Activated T-helper 1 cell treated with Interleukin-2 at 50 U/mL for 16 hours (primary cell): Measurements from ENCODE around the gene MRFAP1.
A peak's percentile ranks its signal among the peaks of the same experiment; 100 is the strongest.

Experiments
- DNase-seq: peaks from one replicate; pipeline ENCODE4 v3.0.0-alpha.2; 2020; ENCODE audit warnings: low read depth

MRFAP1 gene

DNA sequence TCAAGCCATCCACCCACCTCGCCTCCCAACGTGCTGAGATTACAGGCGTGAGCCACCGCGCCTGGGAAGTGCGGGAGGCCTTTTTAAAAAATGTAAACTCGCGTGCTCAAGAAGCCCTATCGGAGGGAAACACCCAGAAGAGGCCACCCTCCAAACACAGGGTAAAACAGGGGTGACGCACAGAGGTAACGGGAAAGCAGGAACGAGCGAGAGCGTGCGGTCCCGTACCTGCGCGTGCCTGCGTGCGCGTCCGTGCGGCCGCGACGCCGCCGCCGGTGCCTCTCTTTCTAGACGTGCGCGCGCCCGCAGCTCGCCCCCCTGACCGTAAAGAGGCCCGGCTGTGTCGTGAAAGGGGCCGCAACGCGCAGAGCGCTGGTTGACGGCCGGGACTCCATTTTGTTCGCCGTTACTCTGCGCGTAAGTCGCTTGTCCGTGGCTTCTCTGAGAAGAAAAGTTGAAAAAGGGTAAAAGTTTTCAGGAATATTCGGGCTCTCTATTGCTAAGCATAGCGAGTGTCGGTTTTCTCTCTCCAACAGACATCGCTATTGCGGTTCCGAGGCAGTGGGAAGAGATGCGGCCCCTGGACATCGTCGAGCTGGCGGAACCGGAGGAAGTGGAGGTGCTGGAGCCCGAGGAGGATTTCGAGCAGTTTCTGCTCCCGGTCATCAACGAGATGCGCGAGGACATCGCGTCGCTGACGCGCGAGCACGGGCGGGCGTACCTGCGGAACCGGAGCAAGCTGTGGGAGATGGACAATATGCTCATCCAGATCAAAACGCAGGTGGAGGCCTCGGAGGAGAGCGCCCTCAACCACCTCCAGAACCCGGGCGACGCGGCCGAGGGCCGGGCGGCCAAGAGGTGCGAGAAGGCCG lies at the start of gene MRFAP1:
Gene MRFAP1 (plus strand): TSS at position 394 of the 872 bp plus-strand sequence. CDS start 178 bp downstream, at position 572.
- peak; percentile 90 for DNase-seq

DNA sequence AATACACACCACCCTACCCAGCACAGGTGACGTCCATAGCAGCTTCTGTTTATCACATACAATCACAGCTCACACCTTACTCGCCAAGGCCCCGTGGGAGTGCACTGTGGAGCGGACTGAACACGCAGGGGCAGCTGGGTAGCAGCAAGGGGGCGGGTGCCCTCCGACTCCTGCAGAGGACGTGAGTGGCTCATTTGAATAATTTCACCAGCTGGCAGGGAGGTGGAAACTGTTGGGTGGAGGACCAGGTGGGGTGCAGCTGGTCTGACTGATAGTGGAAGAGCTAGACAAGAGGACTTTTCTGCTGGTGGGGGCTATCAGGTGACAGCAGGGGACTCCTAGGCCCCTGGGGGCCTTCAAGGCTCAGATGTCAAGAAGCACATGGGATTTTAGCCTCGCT lies 49.2 kb upstream of the MRFAP1 start:
- no peak for DNase-seq

DNA sequence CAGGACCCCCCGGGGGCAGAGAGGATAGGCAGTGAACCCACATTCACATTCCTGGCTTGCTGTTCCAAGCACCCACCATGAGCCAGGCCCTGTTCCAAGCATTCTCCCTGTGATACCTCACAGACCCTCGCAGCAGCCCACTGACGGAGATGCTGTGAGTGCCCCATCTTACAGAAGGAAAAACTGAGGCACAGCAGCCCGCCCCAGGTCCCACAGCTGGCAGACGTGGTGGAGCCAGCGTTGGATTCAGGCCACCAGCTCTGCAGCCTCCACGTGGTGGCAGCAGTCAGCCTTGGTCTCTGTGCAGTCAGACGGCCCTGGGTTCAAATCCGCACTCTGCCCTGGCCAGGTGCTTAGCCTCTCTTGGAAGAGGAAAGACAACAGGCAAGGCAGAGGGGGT lies 48.7 kb upstream of the MRFAP1 start:
- no peak for DNase-seq

DNA sequence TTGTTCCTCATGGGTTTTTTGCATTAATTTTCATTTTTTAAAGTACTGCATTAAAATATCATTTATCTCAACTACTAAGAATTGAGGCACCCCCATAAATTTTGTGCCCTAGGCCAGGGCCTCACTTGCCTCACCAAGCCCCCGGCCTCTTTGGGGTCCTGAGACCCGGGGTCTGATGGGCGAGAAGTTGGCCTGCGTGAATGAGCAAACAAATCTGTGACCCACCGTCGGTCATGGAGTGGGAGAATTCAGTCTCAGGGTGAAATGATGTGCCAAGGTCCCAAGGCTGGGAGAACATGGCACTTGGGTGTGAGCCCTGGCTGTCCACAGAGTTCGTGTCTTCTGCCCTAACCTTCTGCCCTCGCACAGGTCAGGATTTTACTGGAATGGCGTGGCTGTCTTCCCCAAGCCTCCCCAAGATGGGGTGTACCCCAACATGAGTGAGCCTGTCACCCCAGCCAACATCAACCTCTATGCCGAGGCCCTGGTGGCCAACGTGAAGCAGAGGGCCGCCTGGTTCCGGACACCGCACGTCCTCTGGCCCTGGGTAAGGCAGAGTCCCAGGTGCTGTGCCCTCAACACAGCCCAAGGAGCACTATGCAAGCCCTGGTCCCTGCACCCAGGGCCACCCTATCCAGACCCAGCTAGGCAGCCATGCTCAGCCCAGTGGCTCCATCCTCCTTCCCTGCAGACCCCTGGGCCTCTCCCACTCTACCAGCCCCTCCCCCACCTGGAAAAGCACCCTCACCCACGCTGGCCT lies 47.5 kb upstream of the MRFAP1 start:
- no peak for DNase-seq

DNA sequence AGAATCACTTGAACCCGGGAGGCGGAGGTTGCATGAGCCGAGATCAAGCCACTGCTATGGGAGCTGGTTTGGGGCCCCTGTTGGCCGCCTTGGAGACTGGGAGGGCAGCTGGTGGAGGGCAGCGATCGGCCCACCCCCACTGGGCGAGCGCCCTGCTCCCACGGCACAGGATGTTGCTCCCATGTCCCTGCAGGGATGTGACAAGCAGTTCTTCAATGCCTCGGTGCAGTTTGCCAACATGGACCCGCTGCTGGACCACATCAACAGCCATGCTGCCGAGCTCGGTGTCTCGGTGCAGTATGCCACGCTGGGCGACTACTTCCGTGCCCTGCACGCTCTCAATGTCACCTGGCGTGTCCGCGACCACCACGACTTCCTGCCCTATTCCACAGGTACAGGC lies 46.1 kb upstream of the MRFAP1 start:
- DNase-seq, result no peak

DNA sequence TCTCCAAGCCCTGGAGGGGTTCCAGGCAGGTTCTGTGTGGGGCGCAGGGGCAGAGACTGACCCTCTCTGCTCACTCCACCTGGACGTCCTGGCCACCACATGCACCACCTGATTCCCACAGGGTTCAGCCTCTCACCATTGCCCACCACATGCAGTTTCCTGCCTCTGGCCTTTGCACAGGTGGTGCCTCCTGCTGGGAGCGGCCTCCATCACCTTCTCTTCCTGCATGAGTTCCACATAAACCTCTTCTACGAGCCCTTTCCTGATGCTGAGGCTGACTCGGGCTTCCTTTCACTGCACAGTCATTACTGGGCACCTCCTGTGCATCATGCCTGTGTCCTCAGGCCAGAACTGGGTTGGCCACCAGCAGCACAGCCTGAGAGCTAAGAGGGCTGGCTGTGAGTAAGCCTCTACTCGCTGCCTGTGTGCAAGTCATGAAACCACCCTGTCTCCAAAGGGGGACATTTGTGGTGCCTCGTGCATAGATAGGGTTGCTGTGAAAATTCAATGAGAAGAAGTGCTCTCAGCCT lies 45.6 kb upstream of the MRFAP1 start:
- DNase-seq, result no peak

DNA sequence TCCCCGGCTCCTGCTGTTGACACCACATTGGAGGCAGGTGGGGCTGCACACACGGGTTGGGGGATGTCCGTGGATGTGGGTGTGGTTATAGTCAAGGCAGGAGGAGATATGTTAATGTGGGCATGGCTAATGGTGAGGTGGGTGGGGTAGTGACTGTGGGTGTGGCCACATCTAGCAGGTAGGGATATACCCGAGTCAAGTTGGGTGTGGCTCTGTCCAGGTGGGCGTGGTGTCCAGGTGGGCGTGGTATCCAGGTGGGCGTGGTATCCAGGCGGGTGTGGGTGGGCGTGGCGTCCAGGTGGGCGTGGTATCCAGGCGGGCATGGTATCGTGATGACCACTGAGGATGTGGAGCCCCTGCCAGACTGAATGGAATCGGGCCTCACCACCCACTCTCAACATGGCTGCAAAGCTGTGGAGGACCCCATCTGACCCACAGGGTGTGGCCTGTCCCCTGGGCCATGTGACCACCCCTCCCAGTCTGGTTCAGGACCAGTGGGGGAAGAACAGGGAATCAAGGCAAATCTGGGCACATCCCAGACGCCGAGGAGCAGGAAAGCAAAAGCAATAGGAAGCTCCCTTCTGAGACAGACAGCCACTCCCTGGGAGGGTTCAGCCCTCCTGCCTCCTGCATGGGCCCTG lies 44.5 kb upstream of the MRFAP1 start:
- no peak for DNase-seq

DNA sequence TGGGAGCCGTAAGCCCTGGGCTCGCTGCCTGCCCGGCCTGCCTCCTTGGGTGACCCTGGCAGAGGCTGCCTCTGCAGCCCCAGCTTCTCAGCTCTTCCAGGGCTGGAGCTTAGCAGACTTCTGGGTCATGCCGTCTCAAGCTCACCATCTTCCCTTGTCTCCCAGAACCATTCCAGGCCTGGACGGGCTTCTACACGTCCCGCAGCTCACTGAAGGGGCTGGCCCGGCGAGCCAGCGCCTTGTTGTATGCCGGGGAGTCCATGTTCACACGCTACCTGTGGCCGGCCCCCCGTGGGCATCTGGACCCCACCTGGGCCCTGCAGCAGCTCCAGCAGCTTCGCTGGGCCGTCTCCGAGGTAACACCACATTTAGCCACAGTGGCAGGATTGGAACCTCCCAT lies 43.5 kb upstream of the MRFAP1 start:
- no peak for DNase-seq

DNA sequence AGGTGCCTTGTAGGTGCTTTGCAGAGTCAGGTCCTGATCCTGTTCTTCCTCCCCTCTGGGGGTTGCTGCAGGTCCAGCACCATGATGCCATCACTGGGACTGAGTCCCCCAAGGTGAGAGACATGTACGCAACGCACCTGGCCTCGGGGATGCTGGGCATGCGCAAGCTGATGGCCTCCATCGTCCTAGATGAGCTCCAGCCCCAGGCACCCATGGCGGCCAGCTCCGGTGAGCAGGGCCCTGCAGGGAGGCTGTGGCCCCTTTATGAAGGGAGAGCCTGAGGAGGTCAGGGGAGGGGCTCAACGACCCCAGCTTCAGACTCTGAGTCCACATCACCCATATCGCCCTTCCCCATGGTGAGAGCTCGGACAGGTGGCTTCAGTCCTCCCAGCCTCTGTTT lies 42.4 kb upstream of the MRFAP1 start:
- DNase-seq, result no peak

DNA sequence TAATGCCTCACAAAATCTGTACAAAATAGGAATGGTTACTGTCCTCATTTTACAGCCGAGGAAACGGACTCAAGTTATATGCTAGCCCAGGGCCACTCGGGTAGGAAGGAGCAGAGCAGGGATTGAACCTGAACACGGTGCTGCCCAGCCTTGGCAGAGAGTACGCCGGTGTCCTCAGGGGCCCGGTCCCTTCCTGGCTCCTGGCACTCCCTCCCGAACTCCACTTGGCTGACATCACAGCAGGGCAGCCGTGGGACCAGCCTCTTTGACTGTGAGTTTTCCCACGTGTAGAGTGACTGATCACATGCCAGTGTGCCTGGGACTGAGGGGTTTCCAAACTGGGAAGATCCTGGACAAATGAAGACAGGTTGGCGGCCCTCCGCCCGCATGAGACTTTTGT lies 41.8 kb upstream of the MRFAP1 start:
- DNase-seq, result no peak

DNA sequence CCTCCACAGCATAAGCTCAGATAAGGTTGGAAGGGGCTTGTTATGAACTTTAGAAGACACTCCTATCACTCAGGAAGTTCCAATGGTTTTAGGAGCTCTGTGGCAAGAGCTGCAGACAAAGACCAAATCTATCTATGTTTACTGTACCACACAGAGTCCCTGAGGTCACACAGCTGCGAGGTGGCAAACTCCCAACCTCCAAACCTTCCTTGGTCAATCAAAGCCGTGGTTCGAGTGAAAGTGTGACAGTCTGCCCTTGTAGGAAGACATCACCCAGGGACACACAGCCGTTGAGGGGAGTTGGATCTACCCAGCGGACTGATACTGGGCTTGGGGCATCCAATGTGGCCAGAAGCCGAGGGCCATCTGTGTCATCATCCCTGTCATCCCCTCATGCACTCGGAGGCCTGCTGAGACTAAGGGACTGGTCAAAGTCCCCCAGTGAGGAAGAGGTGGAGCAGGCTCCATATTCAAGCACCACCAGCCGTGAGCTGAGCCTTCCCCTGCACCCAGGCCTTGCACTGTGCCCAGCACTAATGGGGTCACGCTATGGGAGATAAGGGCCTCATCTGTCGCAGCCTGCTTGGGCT lies 38.7 kb upstream of the MRFAP1 start:
- no peak for DNase-seq

DNA sequence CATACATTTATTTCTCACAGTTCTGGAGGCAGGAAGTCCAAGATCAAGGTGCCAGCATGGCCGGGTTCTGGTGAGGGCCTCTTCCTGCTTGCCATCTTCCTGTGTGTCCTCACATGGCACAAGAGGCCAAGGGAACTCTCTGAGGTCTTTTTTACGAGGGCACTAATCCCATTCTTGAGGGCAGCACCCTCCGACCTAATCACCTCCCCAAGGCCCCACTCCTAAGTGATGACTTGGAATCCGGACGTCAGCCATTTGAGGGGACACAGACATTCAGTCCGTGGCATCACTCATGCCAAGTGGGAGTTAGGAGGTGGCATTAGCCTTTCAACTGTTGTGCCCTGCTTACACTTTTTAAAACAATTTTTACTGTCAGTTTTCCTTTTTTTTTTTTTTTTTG lies 38.2 kb upstream of the MRFAP1 start:
- DNase-seq, result no peak

DNA sequence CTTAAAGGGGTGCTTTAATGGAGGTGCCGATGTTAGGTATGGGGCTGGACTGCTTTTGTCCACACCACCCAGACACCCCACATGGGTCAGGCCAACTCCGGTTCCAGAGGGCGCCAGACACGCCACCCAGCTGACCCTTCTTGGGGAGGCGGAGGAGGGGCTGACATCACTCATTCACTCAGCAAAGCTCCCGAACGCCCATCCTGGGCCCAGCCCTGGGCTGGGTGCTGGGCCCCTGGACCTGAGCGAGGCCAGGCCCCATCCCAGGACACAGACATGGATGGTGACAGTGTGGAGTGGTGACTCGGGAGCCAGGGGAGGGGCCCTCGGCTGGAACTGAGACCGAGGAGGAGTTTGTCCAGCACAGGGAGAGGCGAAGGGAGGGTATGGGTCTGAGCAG lies 37.4 kb upstream of the MRFAP1 start:
- DNase-seq, result no peak

DNA sequence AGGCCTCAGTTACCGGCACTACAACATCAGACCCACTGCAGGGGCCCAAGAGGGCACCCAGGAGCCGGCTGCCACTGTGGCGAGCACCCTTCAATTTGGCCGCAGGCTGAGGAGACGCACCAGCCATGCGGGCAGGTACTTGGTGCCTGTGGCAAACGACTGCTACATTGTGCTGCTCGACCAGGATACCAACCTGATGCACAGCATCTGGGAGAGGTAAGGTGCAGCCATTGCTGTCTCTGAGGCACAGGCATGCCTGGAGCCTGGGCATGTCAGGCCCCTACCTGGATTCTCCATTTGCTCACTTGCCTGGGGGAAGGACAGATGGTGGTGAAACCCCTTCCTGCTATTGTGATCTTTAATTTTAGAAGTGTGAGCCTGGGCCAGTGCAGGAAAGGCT lies 35.4 kb upstream of the MRFAP1 start:
- no peak for DNase-seq

DNA sequence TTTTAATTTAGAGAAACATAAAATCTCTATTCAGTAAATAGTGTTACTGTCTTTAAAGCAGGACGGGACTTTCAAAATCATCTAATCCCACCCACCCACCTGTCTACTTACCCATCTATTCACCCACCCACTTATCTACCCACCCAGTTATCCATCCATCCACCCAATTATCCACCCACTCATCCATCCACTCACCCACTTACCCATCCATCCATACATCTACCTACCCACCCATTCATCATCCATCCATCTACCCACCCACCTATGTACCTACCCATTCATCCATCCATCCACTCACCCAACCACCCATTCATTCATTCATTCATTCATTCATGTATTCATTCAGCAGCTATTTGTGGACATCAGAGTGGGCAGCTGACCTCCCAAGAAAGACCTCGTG lies 34.9 kb upstream of the MRFAP1 start:
- no peak for DNase-seq

DNA sequence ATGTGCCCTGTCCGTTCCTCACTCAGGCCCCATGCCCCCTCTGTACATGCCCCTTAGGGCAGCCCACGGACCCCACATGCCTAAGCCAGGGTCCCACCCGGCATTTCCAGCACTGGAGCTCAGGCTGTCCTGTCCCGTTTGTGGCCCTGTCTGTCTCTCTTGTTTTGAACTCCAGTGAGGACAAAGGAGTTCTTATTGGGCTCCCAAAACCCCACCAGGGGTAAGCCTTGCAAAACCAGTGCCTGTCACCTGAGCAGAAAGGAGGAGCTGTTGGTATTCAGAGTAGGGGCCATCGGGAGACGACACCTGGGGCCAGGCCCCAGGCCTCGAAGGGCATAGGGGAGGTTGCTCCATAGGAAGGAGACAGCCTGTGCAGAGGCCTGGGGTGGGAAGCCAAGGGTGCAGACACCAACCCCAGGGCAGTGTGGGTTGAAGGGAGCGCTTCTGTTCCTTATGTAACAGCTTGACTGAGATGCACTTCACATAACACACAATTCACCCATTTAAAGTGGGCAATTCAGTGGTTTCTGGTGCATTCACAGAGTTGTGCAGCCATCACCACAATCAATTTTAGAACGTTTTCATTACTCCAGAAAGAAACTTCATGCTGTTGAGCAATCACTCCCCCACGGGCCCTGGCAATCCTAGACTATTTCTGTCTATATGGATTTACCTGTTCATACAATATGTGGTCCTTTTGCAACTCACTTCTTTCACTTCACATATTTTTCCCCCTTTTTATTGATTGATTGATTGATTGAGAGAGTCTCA lies 33.8 kb upstream of the MRFAP1 start:
- no peak for DNase-seq

DNA sequence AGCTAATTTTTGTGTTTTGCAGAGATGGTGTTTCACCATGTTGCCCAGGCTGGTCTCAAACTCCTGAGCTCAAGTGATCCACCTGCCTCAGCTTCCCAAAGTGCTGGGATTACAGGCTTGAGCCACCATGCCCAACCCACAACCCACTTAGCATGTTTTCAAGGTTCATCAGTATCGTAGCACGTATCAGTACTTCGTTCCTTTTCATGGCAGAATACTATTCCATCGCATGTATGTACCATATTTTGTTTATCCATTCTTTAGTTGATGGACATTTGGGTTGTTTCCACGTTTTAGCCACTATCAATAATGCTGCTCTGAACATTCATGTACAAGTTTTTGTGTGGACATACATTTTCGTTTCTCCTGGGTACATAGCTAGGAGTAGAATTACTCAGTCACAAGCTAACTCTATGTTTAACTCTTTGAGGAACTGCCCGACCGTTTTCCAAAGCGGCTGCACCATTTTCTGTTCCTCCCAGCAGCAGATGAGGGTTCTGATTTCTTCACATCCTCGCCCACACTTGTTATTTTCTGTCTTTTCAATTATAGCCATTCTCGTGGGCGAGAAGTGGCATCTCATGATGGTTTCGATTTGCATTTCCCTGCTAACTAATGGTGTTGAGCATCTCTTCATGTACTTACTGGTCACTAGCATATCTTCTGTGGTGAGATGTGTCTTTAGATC lies 33.0 kb upstream of the MRFAP1 start:
- DNase-seq, result no peak

DNA sequence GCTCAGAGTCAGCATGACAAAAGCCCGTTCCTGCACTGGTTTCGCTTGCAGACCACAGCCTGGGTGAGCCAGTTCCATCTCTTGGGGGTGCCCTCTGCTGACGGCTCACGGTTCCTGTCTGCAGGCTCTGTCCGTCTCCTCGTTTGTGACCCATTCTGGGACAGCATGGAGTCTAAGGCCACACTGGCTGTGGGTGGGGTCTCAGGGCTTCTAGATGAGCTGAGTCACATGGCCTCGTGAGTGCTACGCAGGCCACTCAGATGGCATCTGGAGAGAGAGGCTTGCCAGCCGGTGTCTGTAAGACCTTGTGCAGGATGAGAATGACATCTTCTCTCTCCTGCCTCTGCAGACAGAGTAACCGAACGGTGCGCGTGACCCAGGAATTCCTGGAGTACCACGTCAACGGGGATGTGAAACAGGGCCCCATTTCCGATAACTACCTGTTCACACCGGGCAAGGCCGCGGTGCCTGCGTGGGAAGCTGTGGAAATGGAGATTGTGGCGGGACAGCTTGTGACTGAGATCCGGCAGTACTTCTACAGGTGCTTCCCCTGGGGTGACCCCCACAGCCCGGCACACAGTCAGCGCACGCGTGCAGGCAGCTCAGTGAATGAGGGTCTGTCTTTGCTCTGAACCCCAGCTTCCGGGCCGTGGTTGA lies 31.6 kb upstream of the MRFAP1 start:
- no peak for DNase-seq

DNA sequence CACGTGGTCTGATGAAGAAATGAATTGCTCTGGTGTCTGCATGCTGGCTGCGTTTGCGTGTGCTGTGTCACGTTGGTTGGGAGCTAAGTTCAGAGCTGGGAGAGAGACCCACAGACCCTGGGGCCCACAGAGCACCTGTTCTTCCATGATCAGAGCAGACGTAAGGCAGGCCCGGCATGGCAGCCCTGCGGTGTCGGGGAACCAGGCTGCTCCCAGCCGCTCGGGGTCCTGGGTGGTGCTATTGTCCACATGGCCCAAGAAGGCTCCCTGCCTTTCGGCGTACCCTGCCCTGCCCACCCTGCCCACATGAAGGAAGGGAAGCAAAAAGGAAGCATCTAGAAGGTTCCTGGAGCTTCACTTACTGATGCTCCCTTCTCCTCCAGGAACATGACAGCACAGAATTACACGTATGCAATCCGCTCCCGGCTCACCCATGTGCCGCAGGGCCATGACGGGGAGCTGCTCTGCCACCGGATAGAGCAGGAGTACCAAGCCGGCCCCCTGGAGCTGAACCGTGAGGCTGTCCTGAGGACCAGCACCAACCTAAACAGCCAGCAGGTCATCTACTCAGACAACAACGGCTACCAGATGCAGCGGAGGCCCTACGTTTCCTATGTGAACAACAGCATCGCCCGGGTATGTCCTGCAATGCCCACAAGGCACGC lies 30.9 kb upstream of the MRFAP1 start:
- DNase-seq, result no peak
